HG03457 (cell line): ENCODE results near the gene ESAM.

Experiments
- ATAC-seq: cut with Tn5 transposase; IDR thresholded peaks from one replicate; pipeline ENCODE4 v1.9.1; 2021; ENCODE audit warnings: moderate number of reproducible peaks; ENCODE audit not compliant: unreplicated experiment

ESAM gene

DNA sequence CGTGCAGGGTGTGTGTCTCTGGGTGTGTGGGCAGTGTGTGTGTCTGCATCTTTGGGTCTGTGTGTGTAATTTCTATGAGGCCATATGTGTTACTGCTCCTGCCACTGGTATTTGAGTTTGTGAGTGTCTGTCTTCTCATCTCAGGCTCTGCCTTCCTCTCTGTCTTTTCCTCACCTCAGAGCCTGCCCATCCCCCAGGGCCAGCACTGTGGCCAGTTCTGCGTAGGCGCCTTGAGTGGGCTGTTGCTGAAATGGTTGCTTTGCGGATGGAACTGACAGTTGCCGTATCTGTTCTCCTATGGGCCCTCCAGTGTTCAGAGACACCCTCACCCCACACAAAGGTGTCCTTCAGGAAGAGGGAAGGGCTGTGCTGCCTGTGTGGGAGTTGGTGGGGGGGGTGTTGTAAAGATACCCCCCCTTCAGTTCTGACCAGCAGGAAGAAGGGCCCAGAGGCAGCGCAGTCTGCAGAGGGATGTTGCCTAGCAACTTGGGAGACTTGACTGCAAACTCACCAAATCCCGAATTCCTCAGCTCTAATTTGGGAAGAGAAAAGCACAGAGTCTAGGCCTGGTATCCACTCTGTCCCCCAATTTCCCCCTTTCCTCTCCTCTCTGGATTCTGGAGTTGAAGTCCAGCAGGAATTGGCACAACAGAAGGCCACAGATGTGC is 24.3 kb downstream of the ESAM start:
- no peak for ATAC-seq

DNA sequence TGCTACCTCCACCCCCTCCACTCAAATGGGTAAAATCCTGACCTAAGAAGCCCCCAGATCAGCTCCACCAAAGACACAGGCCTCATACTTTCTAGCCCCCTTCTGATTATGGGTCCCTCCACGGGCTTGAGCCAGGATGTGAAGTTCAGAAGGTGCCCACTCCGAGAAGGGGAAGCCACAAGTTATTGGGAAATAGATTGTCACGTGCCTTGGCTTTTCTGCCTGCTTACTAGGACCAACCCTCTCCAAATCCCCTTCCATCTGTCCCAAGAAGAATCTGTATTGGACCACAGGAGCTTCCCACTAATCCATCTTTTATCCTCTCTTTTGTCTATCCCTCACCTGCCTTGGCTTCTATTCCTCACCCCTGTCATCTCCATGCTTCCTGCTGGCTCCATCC is 25.4 kb downstream of the ESAM start:
- ATAC-seq = no peak

DNA sequence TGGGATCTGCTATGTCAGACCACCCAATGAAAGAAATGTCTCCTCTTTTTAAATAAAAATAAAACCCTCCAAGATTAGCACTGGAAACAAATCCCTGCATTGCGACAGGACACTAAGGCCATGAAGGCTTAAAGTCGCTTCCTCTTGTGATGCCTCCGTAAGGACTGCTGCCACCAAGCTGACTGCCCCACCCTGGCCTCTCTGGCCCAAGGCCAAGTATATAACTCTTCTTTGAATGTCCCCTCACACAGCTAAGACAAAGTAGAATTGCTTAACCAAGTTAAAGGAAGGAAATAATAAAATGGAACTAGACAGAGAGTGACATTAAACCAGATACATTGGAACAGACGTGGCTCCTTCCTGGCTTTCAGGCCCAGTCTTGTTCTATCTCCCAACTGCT is 29.9 kb downstream of the ESAM start:
- no peak for ATAC-seq

DNA sequence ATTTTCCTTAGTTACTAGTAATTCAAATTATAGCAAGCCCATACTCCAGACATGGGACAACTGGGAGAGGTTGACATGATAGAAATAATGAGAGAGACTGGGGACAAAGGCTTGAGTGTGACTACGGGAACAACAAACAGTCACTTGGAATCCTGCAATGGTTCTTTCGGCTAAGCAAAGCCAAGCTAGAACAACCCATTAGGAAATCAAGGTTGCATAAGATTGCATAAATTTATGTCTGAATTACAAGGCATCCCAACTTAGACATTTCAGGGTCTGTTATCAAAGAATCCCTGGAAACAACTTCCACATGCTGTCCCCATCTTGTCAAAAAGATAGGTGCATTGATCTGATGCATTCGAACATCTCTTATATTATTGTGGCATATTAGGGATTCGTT is 32.5 kb downstream of the ESAM start:
- ATAC-seq = no peak

DNA sequence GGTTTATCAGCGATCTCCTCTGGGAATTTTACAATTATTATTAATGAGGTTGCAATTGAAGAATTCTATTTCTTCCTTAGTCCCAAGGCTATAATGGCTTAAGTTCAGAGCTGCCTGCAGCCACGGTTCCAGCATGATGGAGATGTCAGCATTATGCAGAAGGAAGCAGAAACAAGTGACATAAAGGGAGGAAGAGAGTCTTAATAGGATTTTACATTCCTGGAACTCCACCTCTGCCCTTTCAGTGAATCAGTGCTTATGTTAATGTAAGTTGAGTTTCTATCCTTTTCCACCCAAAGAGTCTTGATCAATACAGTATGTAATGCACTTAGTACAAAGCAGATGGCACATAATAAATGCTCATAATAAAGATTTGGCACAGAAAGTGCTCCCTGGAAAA is 34.0 kb downstream of the ESAM start:
- no peak for ATAC-seq

DNA sequence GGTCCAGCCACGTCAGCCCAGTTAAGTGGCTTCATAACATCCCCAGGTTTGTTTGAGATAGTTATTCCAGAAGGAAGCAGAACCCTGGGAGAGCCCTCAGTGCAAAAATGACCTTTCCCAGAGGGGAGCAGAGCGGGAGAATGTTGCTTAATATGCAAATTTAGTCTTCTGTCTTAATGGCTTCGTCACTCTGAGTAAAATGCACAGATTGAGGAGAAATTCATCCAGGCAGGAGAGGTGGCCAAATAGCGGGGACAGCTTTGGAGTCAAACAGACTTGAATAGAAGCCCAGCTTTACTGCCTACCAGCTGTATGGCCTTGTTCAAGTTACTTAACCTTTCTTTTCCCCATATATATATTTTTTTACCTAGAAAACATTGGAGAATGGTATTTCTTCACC is 34.6 kb downstream of the ESAM start:
- ATAC-seq = no peak

DNA sequence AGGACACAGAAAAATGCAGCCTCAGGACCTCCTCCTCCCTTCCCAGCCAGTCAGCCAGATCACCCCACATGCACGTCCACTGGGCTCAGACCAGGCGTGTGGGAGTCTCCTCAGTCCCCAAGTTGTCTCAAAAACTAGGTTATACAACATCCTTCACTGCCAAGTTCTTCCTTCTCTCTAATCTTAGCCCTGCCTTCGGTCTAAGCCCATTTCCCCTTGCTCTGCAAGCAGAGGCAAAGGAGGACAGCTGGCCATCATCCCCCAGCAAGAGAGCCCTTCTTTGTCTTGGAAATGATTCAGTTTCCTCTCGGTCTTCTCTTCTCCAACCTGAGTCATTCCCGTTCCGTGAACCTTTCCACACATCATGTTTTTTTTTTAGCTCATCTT is 36.4 kb downstream of the ESAM start:
- no peak for ATAC-seq

DNA sequence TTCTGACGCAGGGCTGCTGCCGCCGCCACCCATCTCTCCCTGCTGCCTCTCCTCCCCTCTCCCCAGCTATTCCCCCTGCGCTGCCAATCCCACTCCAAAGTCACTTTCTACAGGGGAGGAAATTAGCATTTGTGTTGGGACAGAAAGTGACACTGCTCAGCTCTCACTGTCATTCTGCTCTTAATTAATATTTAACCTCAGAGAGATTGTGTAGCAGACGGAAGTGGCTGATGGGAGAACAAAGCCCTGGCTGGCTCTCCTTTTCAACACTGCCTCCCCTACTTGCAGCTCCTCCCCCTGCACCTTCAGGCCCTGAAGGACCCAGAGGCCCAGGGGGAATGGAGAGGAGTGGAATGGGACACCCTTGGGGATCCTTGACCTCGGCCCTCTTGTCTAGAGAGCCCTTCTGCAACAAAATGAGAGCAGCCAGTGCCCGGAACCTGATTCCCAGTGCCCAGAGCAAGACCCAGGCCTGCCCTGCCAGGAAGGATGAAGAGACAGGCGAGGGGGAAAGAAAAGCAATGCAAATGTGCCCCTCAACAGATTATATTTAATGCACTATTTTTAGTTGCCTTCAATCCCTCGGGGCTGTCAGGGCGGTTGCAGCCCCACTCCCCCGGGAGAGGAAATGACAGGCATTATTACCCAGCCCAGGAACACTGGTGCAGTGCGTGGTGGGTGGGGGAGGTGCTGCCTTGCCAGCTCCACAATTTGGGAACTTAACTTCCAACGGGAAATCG is 36.9 kb downstream of the ESAM start:
- ATAC-seq = peak; percentile 99

DNA sequence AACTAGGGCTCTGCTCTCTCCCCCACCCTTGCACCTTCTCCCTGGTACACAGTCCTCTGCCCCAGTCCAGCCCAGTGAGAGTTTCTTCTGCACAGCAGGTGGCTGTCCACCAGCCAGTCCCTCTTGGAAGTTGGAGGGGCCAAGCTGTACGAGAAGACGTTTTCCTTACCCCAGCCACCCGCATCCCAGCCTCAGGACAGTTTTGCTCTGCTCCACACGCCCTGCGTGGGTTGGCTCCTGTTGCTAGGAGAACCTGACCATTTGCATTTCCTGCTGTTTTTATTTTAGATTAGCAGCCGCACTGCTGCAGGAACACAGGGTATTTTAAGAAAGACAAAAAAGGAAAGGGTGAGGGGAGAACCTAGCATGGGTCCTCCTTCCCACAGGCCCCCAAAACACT is 39.9 kb downstream of the ESAM start:
- no peak for ATAC-seq

DNA sequence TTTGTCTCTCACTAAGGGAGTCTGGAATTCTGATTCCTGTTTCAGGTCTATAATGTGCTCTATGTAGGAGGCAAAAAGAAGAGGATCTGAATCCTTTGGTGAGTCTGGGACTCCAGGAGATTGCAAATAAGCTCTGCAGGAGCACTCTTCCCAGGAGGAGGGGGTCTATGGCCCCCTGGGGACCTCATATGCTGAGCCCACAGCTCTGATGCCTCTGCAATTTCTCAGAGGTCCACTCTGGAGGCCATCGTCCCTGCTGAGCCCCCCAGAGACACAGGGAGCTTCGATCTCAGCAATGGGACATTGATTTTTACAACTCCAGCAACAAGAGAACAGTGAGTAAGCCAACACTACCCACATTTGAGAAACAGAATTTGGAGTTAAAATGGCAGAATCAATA is 42.6 kb downstream of the ESAM start:
- ATAC-seq = no peak

DNA sequence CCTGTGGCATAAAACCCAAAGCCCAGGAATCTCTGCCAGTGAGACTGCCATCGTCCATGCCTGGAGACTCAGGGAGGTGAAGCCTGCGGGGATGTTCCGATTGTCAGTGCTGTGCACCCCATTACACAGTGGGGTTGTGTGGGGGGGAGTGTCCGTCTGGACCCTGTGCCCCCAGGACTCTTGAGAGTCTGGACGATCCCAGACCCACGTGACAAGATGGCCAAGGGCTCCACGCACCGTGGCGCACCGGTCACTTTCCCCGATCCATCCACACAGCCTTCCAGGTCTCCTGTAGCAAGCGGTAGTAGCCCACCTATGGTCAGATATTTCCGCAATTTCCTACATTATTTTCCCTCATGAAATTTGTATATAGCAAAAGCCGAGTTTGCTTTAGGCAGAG is 43.3 kb downstream of the ESAM start:
- ATAC-seq = no peak

DNA sequence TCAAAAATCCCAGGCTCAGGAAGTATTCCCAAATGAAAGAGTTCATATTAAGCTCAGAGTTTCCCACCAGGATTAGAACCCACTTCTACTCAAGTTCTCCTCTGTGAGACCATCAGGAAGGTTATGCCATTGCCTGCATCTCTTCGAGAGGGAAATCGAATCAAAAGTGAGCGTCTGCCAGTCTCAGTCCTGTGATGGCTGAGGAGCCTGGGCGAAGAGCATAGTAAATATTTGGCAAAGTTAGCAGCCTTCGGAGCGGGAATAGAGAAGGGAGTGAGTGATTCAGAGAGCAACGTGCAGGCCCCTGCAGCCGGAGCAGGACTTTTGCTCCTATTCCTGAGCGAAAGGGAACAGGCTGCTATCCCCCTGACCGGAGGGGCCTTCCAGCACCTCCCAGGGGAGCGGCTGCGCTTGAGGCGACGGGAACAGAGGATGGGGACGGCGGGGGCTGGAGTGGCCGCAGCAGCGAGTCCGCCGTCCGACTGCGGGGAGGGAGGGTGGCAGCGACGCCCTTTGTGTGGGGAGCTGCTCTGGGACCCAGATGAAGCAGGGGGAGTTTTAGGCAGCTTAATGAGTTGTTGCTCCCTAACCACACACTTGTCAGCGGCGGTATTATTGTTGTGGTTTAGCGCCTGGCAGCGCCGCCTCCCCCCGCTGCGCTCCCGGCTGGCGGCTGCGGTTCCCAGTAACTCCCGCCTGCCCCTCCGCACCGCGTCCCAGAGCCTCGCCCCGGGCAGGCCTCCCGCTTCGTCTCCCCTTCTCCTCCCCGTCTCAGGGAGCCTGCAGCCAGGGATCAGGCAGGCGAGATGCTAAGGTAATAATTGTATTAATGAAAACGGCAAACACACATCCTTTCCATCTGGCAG is 44.1 kb downstream of the ESAM start:
- ATAC-seq = no peak

DNA sequence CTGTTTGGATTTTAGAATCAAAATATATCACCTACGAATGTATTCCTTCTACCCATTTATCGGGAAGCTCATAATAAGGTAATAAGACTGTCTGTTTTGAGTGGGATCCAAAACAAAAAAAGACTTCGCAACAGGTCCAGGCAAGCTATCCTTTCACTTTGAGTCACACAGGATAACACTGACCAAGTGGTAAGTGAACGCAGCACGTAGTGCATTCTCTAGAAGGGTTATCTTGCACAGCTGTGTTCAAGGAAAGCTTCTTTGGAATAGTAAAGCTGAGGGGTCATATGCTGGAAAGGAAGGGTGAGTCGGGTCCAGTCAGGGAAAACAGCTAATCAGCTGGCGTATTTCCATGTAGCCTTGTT is 44.7 kb downstream of the ESAM start:
- ATAC-seq = no peak

DNA sequence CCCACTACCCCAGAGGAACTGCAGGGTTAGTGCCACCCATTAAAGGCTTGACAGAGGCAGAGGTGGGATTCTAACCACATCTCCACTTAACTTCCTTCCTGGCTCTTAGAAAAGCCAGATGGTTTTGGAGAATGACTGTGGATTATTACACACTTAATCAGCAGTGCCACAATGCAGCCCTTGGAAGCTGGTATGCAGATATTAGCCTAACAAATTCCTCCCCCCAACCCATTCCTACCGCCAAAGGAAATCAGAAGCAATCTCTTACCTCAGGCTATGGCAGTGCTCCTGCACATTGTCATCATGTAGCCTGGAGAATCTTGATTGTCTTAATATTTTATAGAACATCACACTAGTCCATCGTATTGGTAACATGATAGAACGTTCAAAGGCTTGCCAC is 45.5 kb downstream of the ESAM start:
- ATAC-seq = no peak

DNA sequence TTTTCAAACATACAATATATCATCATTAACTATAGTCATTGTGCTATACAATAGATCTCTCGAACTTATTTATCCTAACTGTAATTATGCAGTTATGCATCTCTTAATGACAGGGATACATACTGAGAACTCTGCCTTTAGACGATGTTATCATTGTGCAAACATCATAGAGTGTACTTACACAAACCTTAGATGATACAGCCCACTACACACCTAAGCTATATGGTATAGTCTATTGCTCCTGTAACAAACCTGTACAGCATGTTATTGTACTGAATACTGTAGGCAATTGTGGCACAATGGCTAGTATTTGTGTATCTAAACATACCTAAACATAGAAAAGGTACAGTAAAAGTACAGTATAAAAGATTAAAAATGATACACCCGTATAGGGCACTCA is 49.7 kb downstream of the ESAM start:
- no peak for ATAC-seq

DNA sequence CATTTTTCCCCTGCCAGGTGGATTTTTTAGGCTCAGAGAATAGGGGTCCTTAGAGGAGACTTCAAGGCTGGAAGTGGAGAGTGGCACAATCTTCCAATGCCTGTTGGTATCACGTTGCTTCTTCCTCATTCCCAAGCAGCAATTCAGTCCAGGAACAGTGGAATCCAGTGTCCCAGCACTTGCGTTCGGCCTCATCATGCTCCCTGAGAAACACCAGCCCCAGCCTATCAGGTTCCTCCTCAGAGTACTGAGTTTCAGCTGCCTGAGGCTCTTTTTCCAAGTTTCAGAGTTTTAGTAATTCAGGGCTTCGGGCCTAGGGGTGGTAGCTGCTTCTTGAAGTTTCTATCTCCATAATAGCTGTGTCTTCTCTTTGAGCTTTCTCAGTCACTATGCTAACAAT is 54.3 kb downstream of the ESAM start:
- no peak for ATAC-seq
